ENCODE results near the gene STK10. TPM values are rescaled to one million over a fixed set of nuclear protein-coding genes. Genes with fewer than 3 reads are reported as not detected.

STK10 gene
- total RNA-seq, 1 experiment from 2014 or later: 25.7 TPM

DNA sequence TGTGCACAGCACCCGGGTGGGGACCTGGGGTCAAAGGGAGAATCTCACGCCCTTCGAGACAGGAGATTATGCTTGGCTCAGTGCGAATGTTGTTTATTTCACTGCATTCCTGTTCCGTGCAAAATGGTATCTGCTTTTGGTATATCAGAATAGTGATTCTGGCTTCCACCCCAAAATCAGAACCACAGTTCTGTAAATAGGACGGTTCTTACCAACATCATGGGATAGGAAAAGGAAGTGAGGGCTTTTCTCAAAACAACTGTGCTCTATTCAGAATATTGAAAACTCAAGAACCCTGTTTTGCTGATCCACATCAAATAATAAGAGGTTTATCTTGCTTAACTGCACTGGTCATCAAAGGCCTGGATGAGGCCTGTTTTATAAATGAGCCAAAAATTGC lies 129.9 kb downstream of the STK10 start:
- no peaks in the 10 kb centered on the region for H3F3A ChIP-seq (ENCODE audit: low read length, unreplicated experiment)
- no peak for ATAC-seq
- no peak for DNase-seq
- no peak for TF ChIP-seq EZH2 (IDR thresholded peaks at IDR 0.05; ENCODE audit: low read length, unreplicated experiment)
- no peak for TF ChIP-seq EZH2phosphoT487 (IDR thresholded peaks at IDR 0.05; ENCODE audit: borderline replicate concordance, low read length)
- TF ChIP-seq, protein P1, sequence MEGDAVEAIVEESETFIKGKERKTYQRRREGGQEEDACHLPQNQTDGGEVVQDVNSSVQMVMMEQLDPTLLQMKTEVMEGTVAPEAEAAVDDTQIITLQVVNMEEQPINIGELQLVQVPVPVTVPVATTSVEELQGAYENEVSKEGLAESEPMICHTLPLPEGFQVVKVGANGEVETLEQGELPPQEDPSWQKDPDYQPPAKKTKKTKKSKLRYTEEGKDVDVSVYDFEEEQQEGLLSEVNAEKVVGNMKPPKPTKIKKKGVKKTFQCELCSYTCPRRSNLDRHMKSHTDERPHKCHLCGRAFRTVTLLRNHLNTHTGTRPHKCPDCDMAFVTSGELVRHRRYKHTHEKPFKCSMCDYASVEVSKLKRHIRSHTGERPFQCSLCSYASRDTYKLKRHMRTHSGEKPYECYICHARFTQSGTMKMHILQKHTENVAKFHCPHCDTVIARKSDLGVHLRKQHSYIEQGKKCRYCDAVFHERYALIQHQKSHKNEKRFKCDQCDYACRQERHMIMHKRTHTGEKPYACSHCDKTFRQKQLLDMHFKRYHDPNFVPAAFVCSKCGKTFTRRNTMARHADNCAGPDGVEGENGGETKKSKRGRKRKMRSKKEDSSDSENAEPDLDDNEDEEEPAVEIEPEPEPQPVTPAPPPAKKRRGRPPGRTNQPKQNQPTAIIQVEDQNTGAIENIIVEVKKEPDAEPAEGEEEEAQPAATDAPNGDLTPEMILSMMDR (conservative IDR thresholded peaks at IDR 0.05; ENCODE audit: low read depth, low read length): no peak
- no peaks in the 10 kb centered on the region for H4K20me1 ChIP-seq (ENCODE audit: low read length)
- intact Hi-C loops (cut with micrococcal nuclease): no loop called here
- no peaks in the 10 kb centered on the region for H3K9me3 ChIP-seq (ENCODE audit: low read length)
- POLR2A ChIA-PET (ENCODE audit: unreplicated experiment): no interaction called here
- no peak overlapping the region for H3K4me3 ChIP-seq (ENCODE audit: low read length)
- H3K4me2 ChIP-seq (ENCODE audit: low read length): no peak overlapping the region
- no peak overlapping the region for H3K27ac ChIP-seq (ENCODE audit: low read length)
- no peaks in the 10 kb centered on the region for H3K79me2 ChIP-seq (ENCODE audit: low read length)
- H3K36me3 ChIP-seq (ENCODE audit: low read depth, low read length): peaks cover 6% of the 10 kb centered on the region; the same call in 1 of the 2 replicates
- H3K9me2 ChIP-seq (replicated peaks; ENCODE audit: low read length): no peaks in the 10 kb centered on the region
- CTCF ChIA-PET: no interaction called here
- no peaks in the 10 kb centered on the region for H3K27me3 ChIP-seq (ENCODE audit: low read length)
- H2AFZ ChIP-seq (ENCODE audit: low read length): no peak overlapping the region
- no TSS peak for BruUV-seq (replicated peaks)
- H3K4me1 ChIP-seq (ENCODE audit: insufficient read depth, low read length): no peaks in the 10 kb centered on the region
- no peak overlapping the region for H3K9ac ChIP-seq (ENCODE audit: low read length)

DNA sequence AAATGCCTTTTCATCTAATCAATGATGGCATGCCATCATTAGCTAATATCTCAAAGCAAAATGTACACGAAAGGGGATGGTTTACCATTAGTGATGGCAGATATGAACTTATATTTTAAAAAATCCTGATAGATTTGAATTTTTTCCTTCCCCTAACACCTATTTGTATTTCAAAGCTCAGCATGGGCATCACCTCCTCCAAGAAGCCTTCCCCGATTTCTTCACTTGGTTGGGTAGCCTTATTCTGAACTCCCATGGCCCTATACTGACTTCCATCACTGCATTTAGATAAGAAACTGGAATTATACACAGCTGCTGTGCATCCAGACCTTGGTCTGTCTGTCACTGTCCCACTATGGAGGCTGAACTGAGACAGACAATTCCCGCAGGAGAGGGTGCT lies 132.0 kb downstream of the STK10 start:
- Histone ChIP-seq H3K4me3 (ENCODE audit: low read length) (no peak overlapping the region), H2AFZ (ENCODE audit: low read length) (no peak overlapping the region), H3K9ac (ENCODE audit: low read length) (no peak overlapping the region), H3K4me1 (ENCODE audit: insufficient read depth, low read length) (no peaks in the 10 kb centered on the region), H3K36me3 (ENCODE audit: low read depth, low read length) (peaks cover 6% of the 10 kb centered on the region; the same call in 1 of the 2 replicates), H3K79me2 (ENCODE audit: low read length) (no peaks in the 10 kb centered on the region), H4K20me1 (ENCODE audit: low read length) (no peaks in the 10 kb centered on the region), H3K27me3 (ENCODE audit: low read length) (no peaks in the 10 kb centered on the region), H3K27ac (ENCODE audit: low read length) (no peak overlapping the region), H3K4me2 (ENCODE audit: low read length) (no peak overlapping the region), H3F3A (ENCODE audit: low read length, unreplicated experiment) (no peaks in the 10 kb centered on the region), H3K9me2 (replicated peaks; ENCODE audit: low read length) (no peaks in the 10 kb centered on the region), H3K9me3 (ENCODE audit: low read length) (no peaks in the 10 kb centered on the region)
- no peak for DNase-seq
- no peak for ATAC-seq
- CTCF ChIA-PET: interaction anchor here (0.6 kb wide), 1 partner anchor 424 kb away, joined by 5 read pairs; no protein-coding TSS in a partner anchor
- intact Hi-C loops (cut with micrococcal nuclease): no loop called here
- TF ChIP-seq, protein P1 (conservative IDR thresholded peaks at IDR 0.05; ENCODE audit: low read depth, low read length): no peak
- no peak for TF ChIP-seq EZH2 (IDR thresholded peaks at IDR 0.05; ENCODE audit: low read length, unreplicated experiment)
- no peak for TF ChIP-seq EZH2phosphoT487 (IDR thresholded peaks at IDR 0.05; ENCODE audit: borderline replicate concordance, low read length)
- BruUV-seq (replicated peaks): no TSS peak
- POLR2A ChIA-PET (ENCODE audit: unreplicated experiment): no interaction called here

- CTCF ChIA-PET: no interaction called here
- BruUV-seq (replicated peaks): no TSS peak
- H2AFZ ChIP-seq (ENCODE audit: low read length): no peak overlapping the region
- no peak overlapping the region for H3K4me3 ChIP-seq (ENCODE audit: low read length)
- TF ChIP-seq, protein P1 (conservative IDR thresholded peaks at IDR 0.05; ENCODE audit: low read depth, low read length): no peak
- TF ChIP-seq EZH2phosphoT487 (IDR thresholded peaks at IDR 0.05; ENCODE audit: borderline replicate concordance, low read length) (no peak), EZH2 (IDR thresholded peaks at IDR 0.05; ENCODE audit: low read length, unreplicated experiment) (no peak)
- no peaks in the 10 kb centered on the region for H3K27me3 ChIP-seq (ENCODE audit: low read length)
- POLR2A ChIA-PET (ENCODE audit: unreplicated experiment): no interaction called here
- H3K9me3 ChIP-seq (ENCODE audit: low read length): no peaks in the 10 kb centered on the region
- no peaks in the 10 kb centered on the region for H3F3A ChIP-seq (ENCODE audit: low read length, unreplicated experiment)
- no peak overlapping the region for H3K9ac ChIP-seq (ENCODE audit: low read length)
- H3K36me3 ChIP-seq (ENCODE audit: low read depth, low read length): peaks cover 8% of the 10 kb centered on the region; the same call in 1 of the 2 replicates
- ATAC-seq: no peak
- no peaks in the 10 kb centered on the region for H4K20me1 ChIP-seq (ENCODE audit: low read length)
- H3K4me2 ChIP-seq (ENCODE audit: low read length): no peak overlapping the region
- no peaks in the 10 kb centered on the region for H3K79me2 ChIP-seq (ENCODE audit: low read length)
- no peaks in the 10 kb centered on the region for H3K9me2 ChIP-seq (replicated peaks; ENCODE audit: low read length)
- intact Hi-C loops (cut with micrococcal nuclease): no loop called here
- DNase-seq: no peak
- H3K4me1 ChIP-seq (ENCODE audit: insufficient read depth, low read length): no peaks in the 10 kb centered on the region
- H3K27ac ChIP-seq (ENCODE audit: low read length): no peak overlapping the region
Measured at GRCh38 chr5:172055421-172055820, 132.6 kb downstream of the STK10 start.

All from PC-3 (cell line).